HepG2 (cell line): ENCODE measurements around the gene TACC2. TPM values are rescaled to one million over a fixed set of nuclear protein-coding genes. Genes with fewer than 3 reads are reported as not detected.

Experiments used
- ARID2 ChIP-seq: sonication (generic); formaldehyde crosslinking; IDR thresholded peaks from 2 replicates; pipeline ENCODE4 v1.8.1; 2022; ENCODE audit warnings: mild to moderate bottlenecking, missing genetic modification reagents, borderline replicate concordance
- ATF4 ChIP-seq, 2 experiments: fragments of 450-650 bp in 1 of 2; sonication (generic) in 1 of 2; formaldehyde crosslinking; IDR thresholded peaks; 2 replicates each; pipeline versions ENCODE4 v1.5.0 to v1.8.0; 2020 to 2022; ENCODE audit warnings: mild to moderate bottlenecking in 1 of 2, missing genetic modification reagents in 1 of 2
- ATF5 ChIP-seq: sonication (generic); formaldehyde crosslinking; IDR thresholded peaks from 2 replicates; pipeline ENCODE4 v1.4.0; 2020; ENCODE audit warnings: mild to moderate bottlenecking, low read depth, missing genetic modification reagents
- FUBP1 ChIP-seq: sonication (generic); formaldehyde crosslinking; IDR thresholded peaks from 2 replicates; pipeline ENCODE4 v1.5.1; 2020; ENCODE audit warnings: missing genetic modification reagents, mild to moderate bottlenecking, borderline replicate concordance
- GLI4 ChIP-seq: sonication (generic); formaldehyde crosslinking; IDR thresholded peaks from 2 replicates; pipeline ENCODE4 v1.5.1; 2020; ENCODE audit warnings: missing genetic modification reagents, mild to moderate bottlenecking, moderate library complexity, borderline replicate concordance
- HNRNPL ChIP-seq: fragments of 200-400 bp; formaldehyde crosslinking; IDR thresholded peaks from 2 replicates; pipeline ENCODE4 v1.6.1; 2017; ENCODE audit warnings: mild to moderate bottlenecking, low read depth, low read length
- KLF6 ChIP-seq: IDR thresholded peaks from 2 replicates; pipeline ENCODE4 v1.8.0; 2016; ENCODE audit warnings: missing biosample characterization, missing genetic modification reagents
- MZF1 ChIP-seq: sonication (generic); formaldehyde crosslinking; IDR thresholded peaks from 2 replicates; pipeline ENCODE4 v1.8.1; 2023; ENCODE audit warnings: mild to moderate bottlenecking, missing genetic modification reagents, borderline replicate concordance
- NR2F2 ChIP-seq: IDR thresholded peaks from 2 replicates; pipeline ENCODE4 v1.6.1; 2012; ENCODE audit warnings: low read depth, inconsistent platforms, borderline replicate concordance
- REPIN1 ChIP-seq: sonication (generic); formaldehyde crosslinking; IDR thresholded peaks from 2 replicates; pipeline ENCODE4 v1.8.0; 2022; ENCODE audit warnings: missing genetic modification reagents, low read depth, mild to moderate bottlenecking, borderline replicate concordance
- RORA ChIP-seq: sonication (generic); formaldehyde crosslinking; IDR thresholded peaks from 2 replicates; pipeline ENCODE4 v1.5.0; 2020; ENCODE audit warnings: mild to moderate bottlenecking, missing genetic modification reagents, moderate library complexity
- ZNF10 ChIP-seq: sonication (generic); formaldehyde crosslinking; IDR thresholded peaks from 2 replicates; pipeline ENCODE4 v1.4.0; 2020; ENCODE audit warnings: mild to moderate bottlenecking, low read depth, missing genetic modification reagents, borderline replicate concordance
- ZNF124 ChIP-seq: sonication (generic); formaldehyde crosslinking; IDR thresholded peaks from 2 replicates; pipeline ENCODE4 v1.4.0; 2020; ENCODE audit warnings: missing genetic modification reagents
- ZNF318 ChIP-seq: sonication (generic); formaldehyde crosslinking; IDR thresholded peaks from 2 replicates; pipeline ENCODE4 v1.4.0; 2020; ENCODE audit warnings: mild to moderate bottlenecking, missing genetic modification reagents
- ZNF766 ChIP-seq: sonication (generic); formaldehyde crosslinking; IDR thresholded peaks from 2 replicates; pipeline ENCODE4 v1.5.0; 2020; ENCODE audit warnings: missing genetic modification reagents, borderline replicate concordance
- ZNF777 ChIP-seq: sonication (generic); formaldehyde crosslinking; IDR thresholded peaks from 2 replicates; pipeline ENCODE4 v1.4.0; 2020; ENCODE audit warnings: missing genetic modification reagents
- polyA plus RNA-seq, 8 experiments: library from polyadenylated mRNA; depleted of rRNA in 3 of 8; stranded (reverse) in 7 of 8; unstranded in 1 of 8; fragments of >200 nt; fragmentation: Illumina TruSeq in 4 of 8; extraction: Trizol in 4 of 8; gene quantifications; 2 replicates each; pipeline versions ENCODE4 v1.2.1 to v1.2.3, GENCODE V29; 2011 to 2016; ENCODE audit warnings: low read depth in 4 of 8, missing spikeins in 1 of 8, mixed read lengths in 1 of 8; ENCODE audit not compliant: insufficient read depth in 1 of 8
- total RNA-seq, 5 experiments: library from RNA; depleted of rRNA; stranded (reverse); fragments of >200 nt; fragmentation: Illumina TruSeq; extraction: Trizol; gene quantifications; 2 replicates each; pipeline ENCODE4 v1.2.3, GENCODE V29; 2016; ENCODE audit warnings: low read depth in 1 of 5

TACC2 gene
- total and polyA plus RNA-seq, 2 of the 13 experiments (the other 11 are each of a cell fraction or from before 2014, with no cell fraction given), result 11.8 to 16.0 TPM

GRCh38 chr10:121974535-121975294 lies 14.2 kb upstream of the TACC2 start, which contains the start of gene NSMCE4A (continued):
- TF ChIP-seq NR2F2, result no peak
- peak; percentile 50; the same call in 1 of the 2 replicates for TF ChIP-seq HNRNPL
- TF ChIP-seq ZNF124 (CRISPR knock-in tag), result peak; percentile 23; the same call in 1 of the 2 replicates
- TF ChIP-seq REPIN1 (CRISPR knock-in tag), result peak; percentile 64
- no peak for TF ChIP-seq FUBP1 (CRISPR knock-in tag)
- no peak for TF ChIP-seq MZF1 (CRISPR knock-in tag)
- TF ChIP-seq RORA (CRISPR knock-in tag), result no peak; the same call in 1 of the 2 replicates
- peak; percentile 85 for TF ChIP-seq ZNF777 (CRISPR knock-in tag)
- peak; percentile 42; the same call in 1 of the 2 replicates for TF ChIP-seq GLI4 (CRISPR knock-in tag)
- 0 out of 2 replicates have a peak, but pooled peaks have one; percentile 28 for TF ChIP-seq ARID2
- TF ChIP-seq KLF6 (CRISPR knock-in tag), result peak; percentile 60; the same call in 1 of the 2 replicates
- TF ChIP-seq ZNF10 (CRISPR knock-in tag), result no peak
- TF ChIP-seq ATF5 (CRISPR knock-in tag), result no peak
- TF ChIP-seq ZNF766 (CRISPR knock-in tag), result 0 out of 2 replicates have a peak, but pooled peaks have one; percentile 37
- TF ChIP-seq ATF4 (CRISPR knock-in tag; IDR thresholded peaks at IDR 0.05), result peak in 1 of 2 experiments; percentile 30; a peak in 1 of 4 replicates
- TF ChIP-seq ZNF318 (CRISPR knock-in tag), result no peak
